Keratinocyte (primary cell): ENCODE data around the gene MICAL2. TPM values are rescaled to one million over a fixed set of nuclear protein-coding genes. Genes with fewer than 3 reads are reported as not detected.

Experiments
- DNase-seq: peaks from one replicate; pipeline ENCODE4 v3.0.0-alpha.2; 2011; ENCODE audit warnings: low read depth, missing footprints, low spot score
- FAIRE-seq: peaks from 2 replicates; lab custom pipeline; 2011; peaks lifted over from hg19 to GRCh38; lab: Jason Lieb, UNC
- H2AFZ ChIP-seq: 2 replicates; pipeline ENCODE4 v1.6.0; 2012; ENCODE audit warnings: low read length, control low read depth, inconsistent platforms; ENCODE audit not compliant: control insufficient read depth
- H3K27ac ChIP-seq: 2 replicates; pipeline ENCODE4 v1.5.1; 2011; ENCODE audit warnings: low read length; ENCODE audit not compliant: control insufficient read depth, insufficient read depth
- H3K27me3 ChIP-seq: 3 replicates; pipeline ENCODE4 v1.6.0; 2011; ENCODE audit warnings: low read length; ENCODE audit not compliant: control insufficient read depth, insufficient read depth; ENCODE audit errors: extremely low read depth
- H3K36me3 ChIP-seq, 2 experiments: 2 replicates in 1 of 2; 3 replicates in 1 of 2; pipeline ENCODE4 v1.5.1; 2011; ENCODE audit warnings: low read length in 2 of 2, mild to moderate bottlenecking in 1 of 2; ENCODE audit not compliant: control insufficient read depth in 2 of 2, insufficient read depth in 2 of 2; ENCODE audit errors: extremely low read depth in 1 of 2
- H3K4me1 ChIP-seq: 3 replicates; pipeline ENCODE4 v1.5.1; 2011; ENCODE audit warnings: low read length; ENCODE audit not compliant: control insufficient read depth, insufficient read depth; ENCODE audit errors: extremely low read depth
- H3K4me2 ChIP-seq: 3 replicates; pipeline ENCODE4 v1.6.0; 2011; ENCODE audit warnings: low read depth, low read length; ENCODE audit not compliant: control insufficient read depth, insufficient read depth; ENCODE audit errors: extremely low read depth
- H3K4me3 ChIP-seq, 3 experiments: fragments of 200-600 bp in 1 of 3; sonication (generic) in 1 of 3; 2 replicates in 2 of 3; 3 replicates in 1 of 3; pipeline ENCODE4 v1.5.1; 2011 to 2016; ENCODE audit warnings: low read length in 3 of 3, mild to moderate bottlenecking in 3 of 3, control low read depth in 2 of 3, inconsistent platforms in 1 of 3, low read depth in 1 of 3, mixed read lengths in 1 of 3, mixed run types in 1 of 3, moderate library complexity in 1 of 3; ENCODE audit not compliant: control insufficient read depth in 2 of 3, insufficient read depth in 2 of 3; ENCODE audit errors: extremely low read depth in 1 of 3
- H3K79me2 ChIP-seq: 2 replicates; pipeline ENCODE4 v1.6.0; 2012; ENCODE audit warnings: low read length; ENCODE audit not compliant: control insufficient read depth, insufficient read depth
- H3K9ac ChIP-seq: 3 replicates; pipeline ENCODE4 v1.6.0; 2011; ENCODE audit warnings: low read length; ENCODE audit not compliant: control insufficient read depth, insufficient read depth; ENCODE audit errors: extremely low read depth
- H3K9me1 ChIP-seq: 3 replicates; pipeline ENCODE4 v1.6.0; 2011; ENCODE audit warnings: low read length; ENCODE audit not compliant: control insufficient read depth, insufficient read depth; ENCODE audit errors: extremely low read depth
- H3K9me3 ChIP-seq: 2 replicates; pipeline ENCODE4 v1.5.1; 2012; ENCODE audit warnings: low read depth, low read length; ENCODE audit not compliant: control insufficient read depth
- H4K20me1 ChIP-seq: 3 replicates; pipeline ENCODE4 v1.6.0; 2011; ENCODE audit warnings: low read length; ENCODE audit not compliant: control insufficient read depth, insufficient read depth; ENCODE audit errors: extremely low read depth
- EZH2 ChIP-seq: IDR thresholded peaks from one replicate; pipeline ENCODE4 v1.6.1; 2012; ENCODE audit warnings: inconsistent platforms, mild to moderate bottlenecking, low read length, moderate library complexity
- dilution Hi-C: fragments of 300-500 bp; cut with MboI; formaldehyde crosslinking; loops from one replicate; pipeline ENCODE4 v1.7.0; 2020; ENCODE audit warnings: low sequenced_read_pairs; ENCODE audit not compliant: extremely low pct_ligation_motif_present
- polyA plus RNA-seq, 5 experiments: library from polyadenylated mRNA; depleted of rRNA in 3 of 5; stranded (reverse) in 3 of 5; stranded (forward) in 1 of 5; unstranded in 1 of 5; fragments of >200 nt; gene quantifications; 1 replicate in 1 of 5; 2 replicates in 3 of 5; 3 replicates in 1 of 5; pipeline versions ENCODE4 v1.2.1 to v1.2.3, GENCODE V29; 2011 to 2012; ENCODE audit warnings: missing spikeins in 2 of 5, low read depth in 1 of 5, low replicate concordance in 1 of 5
- TF ChIP-seq, protein P1 (sequence below), 3 experiments: IDR thresholded peaks in 1 of 3; conservative IDR thresholded peaks in 1 of 3; optimal IDR thresholded peaks in 1 of 3; 2 replicates in 2 of 3; 3 replicates in 1 of 3; pipeline versions ENCODE3 to v1.5.1; 2011; ENCODE audit warnings: low read length in 3 of 3, mild to moderate bottlenecking in 3 of 3, moderate library complexity in 2 of 3, control low read depth in 1 of 3, inconsistent platforms in 1 of 3; ENCODE audit not compliant: insufficient read depth in 2 of 3; ENCODE audit errors: extremely low read depth in 1 of 3

MICAL2 gene
- polyA plus RNA-seq, 1 donor (not counting 4 experiments of a cell fraction or from before 2014, with no cell fraction given), result 83.9 TPM

DNA sequence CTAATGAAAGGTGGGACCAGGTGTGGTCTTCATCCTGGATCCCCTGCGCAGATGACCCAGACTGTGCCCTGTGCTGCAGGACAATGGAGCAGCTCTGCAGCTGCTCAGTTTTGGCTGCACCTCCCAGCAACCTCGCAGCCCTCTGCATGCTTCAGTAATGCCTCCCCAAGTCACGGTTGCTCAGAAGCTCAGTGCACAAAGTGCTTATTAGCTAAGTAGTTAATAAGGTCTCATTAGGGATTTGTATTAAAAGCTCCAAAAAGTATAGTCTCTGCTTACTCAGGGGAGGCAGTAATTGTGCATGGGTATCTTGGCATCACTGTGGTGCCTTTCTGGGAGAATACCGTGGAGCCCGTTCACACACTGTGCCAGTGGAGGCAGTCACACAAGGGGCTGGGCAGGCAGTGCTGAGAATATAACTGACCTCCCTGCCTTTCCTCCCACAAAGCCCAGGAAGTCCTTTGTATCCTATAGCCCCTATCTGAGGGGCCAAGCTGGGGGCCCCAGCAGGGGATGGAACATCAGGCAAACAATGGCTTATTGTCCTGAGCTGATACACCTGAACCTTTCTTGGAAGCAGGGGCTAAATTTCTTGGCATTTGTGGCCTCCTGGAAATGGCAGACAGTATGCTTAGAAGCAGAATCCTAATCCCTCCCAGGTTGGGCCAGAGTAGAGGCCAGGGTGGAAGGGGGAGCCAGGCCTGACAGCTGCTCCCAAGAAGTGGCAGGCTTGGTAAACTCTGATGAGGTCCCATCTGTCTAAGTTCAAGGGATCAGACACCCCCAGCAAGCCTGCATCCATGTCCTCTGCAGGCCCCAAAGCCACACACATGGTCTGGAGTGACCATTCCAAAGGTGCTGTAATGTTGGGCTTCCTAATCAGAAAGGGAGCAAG, 141.5 kb downstream of the MICAL2 start:
- dilution Hi-C loops, result no loop called here
- no peak for FAIRE-seq
- Histone ChIP-seq H3K4me3 (no peak overlapping the region), H4K20me1 (no peaks in the 10 kb centered on the region), H3K9ac (no peak overlapping the region), H3K4me2 (no peak overlapping the region), H3K4me1 (no peaks in the 10 kb centered on the region), H3K27ac (no peak overlapping the region), H3K9me3 (no peaks in the 10 kb centered on the region), H3K36me3 (peaks cover 49 to 79% of the 10 kb centered on the region in 2 experiments), H2AFZ (no peak overlapping the region), H3K27me3 (no peaks in the 10 kb centered on the region), H3K79me2 (no peaks in the 10 kb centered on the region), H3K9me1 (no peaks in the 10 kb centered on the region)
- TF ChIP-seq EZH2, result no peak
- TF ChIP-seq, protein P1, sequence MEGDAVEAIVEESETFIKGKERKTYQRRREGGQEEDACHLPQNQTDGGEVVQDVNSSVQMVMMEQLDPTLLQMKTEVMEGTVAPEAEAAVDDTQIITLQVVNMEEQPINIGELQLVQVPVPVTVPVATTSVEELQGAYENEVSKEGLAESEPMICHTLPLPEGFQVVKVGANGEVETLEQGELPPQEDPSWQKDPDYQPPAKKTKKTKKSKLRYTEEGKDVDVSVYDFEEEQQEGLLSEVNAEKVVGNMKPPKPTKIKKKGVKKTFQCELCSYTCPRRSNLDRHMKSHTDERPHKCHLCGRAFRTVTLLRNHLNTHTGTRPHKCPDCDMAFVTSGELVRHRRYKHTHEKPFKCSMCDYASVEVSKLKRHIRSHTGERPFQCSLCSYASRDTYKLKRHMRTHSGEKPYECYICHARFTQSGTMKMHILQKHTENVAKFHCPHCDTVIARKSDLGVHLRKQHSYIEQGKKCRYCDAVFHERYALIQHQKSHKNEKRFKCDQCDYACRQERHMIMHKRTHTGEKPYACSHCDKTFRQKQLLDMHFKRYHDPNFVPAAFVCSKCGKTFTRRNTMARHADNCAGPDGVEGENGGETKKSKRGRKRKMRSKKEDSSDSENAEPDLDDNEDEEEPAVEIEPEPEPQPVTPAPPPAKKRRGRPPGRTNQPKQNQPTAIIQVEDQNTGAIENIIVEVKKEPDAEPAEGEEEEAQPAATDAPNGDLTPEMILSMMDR (optimal IDR thresholded peaks at IDR 0.05 in 1 of 3, IDR thresholded peaks at IDR 0.05 in 1 of 3, conservative IDR thresholded peaks at IDR 0.05 in 1 of 3; ENCODE audit: extremely low read depth in 1 of 3, insufficient read depth in 2 of 3, low read length in 3 of 3), result no peak
- no peak for DNase-seq

DNA sequence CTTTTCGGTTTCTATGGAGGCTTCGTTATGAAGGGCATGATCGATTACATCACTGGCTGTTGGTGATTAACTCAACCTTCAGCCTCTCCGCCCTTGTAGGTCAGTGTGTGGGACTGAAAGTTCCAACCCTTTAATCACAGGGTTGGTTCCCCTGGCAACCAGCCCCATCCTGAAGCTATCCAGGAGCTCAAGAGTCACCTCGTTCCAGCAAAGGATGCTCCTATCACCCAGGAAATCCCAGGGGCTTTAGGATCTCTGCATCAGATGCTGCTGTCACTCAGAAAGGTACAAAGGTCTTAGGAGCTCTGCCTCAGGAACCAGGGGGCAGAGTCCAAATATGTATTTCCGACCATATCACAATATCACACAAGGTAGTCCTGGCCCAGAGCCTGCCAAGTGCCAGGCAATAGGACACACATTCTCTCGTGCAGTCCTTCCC, 143.5 kb downstream of the MICAL2 start:
- no peak overlapping the region for H3K4me3 ChIP-seq
- H3K27me3 ChIP-seq, result no peaks in the 10 kb centered on the region
- H3K79me2 ChIP-seq, result no peaks in the 10 kb centered on the region
- no peaks in the 10 kb centered on the region for H4K20me1 ChIP-seq
- H3K36me3 ChIP-seq, result peaks cover 56 to 81% of the 10 kb centered on the region in 2 experiments
- H3K4me2 ChIP-seq, result no peak overlapping the region
- no peak for TF ChIP-seq EZH2
- TF ChIP-seq, protein P1 (optimal IDR thresholded peaks at IDR 0.05 in 1 of 3, IDR thresholded peaks at IDR 0.05 in 1 of 3, conservative IDR thresholded peaks at IDR 0.05 in 1 of 3; ENCODE audit: extremely low read depth in 1 of 3, insufficient read depth in 2 of 3, low read length in 3 of 3), result no peak
- H3K9ac ChIP-seq, result no peak overlapping the region
- peaks cover 3% of the 10 kb centered on the region for H3K4me1 ChIP-seq
- FAIRE-seq (no peak), DNase-seq (no peak)
- no peak overlapping the region for H3K27ac ChIP-seq
- dilution Hi-C loops, result no loop called here
- H3K9me1 ChIP-seq, result no peaks in the 10 kb centered on the region
- no peak overlapping the region for H2AFZ ChIP-seq
- H3K9me3 ChIP-seq, result no peaks in the 10 kb centered on the region
